Ovary (tissue), 3 donors: ENCODE data around the gene THY1.

Experiments
- EP300 ChIP-seq: sonication (generic); formaldehyde crosslinking; IDR thresholded peaks from one replicate; pipeline ENCODE4 v1.6.1; 2017; ENCODE audit warnings: antibody characterized with exemption
- POLR2A ChIP-seq: fragments of 450-650 bp; IDR thresholded peaks from one replicate; pipeline ENCODE4 v1.6.1; 2017; ENCODE audit warnings: antibody characterized with exemption, mild to moderate bottlenecking, moderate library complexity
- TF ChIP-seq, protein P1 (sequence below), 3 donors: fragments of 450-650 bp in 2 of 3; fragments of 200-600 bp in 1 of 3; IDR thresholded peaks; one replicate each; pipeline versions ENCODE4 v1.5.1 to v1.8.0; 2016 to 2022; ENCODE audit warnings: antibody characterized with exemption in 3 of 3, mild to moderate bottlenecking in 1 of 3
- donor health status: DM: no; HTN: no; CAD: no.

GRCh38 chr11:119419834-119420492 is 3.0 kb downstream of the THY1 start:
- TF ChIP-seq, protein P1, sequence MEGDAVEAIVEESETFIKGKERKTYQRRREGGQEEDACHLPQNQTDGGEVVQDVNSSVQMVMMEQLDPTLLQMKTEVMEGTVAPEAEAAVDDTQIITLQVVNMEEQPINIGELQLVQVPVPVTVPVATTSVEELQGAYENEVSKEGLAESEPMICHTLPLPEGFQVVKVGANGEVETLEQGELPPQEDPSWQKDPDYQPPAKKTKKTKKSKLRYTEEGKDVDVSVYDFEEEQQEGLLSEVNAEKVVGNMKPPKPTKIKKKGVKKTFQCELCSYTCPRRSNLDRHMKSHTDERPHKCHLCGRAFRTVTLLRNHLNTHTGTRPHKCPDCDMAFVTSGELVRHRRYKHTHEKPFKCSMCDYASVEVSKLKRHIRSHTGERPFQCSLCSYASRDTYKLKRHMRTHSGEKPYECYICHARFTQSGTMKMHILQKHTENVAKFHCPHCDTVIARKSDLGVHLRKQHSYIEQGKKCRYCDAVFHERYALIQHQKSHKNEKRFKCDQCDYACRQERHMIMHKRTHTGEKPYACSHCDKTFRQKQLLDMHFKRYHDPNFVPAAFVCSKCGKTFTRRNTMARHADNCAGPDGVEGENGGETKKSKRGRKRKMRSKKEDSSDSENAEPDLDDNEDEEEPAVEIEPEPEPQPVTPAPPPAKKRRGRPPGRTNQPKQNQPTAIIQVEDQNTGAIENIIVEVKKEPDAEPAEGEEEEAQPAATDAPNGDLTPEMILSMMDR (IDR thresholded peaks at IDR 0.05), result no peak
- TF ChIP-seq POLR2A (no peak), EP300 (no peak)
